GM12891 (cell line): Measurements from ENCODE around the gene SIRT5.

Experiments used
- PAX5 ChIP-seq: IDR thresholded peaks from 2 replicates; pipeline ENCODE4 v1.6.1; 2011; ENCODE audit warnings: low read length, moderate library complexity, mild to moderate bottlenecking; ENCODE audit not compliant: insufficient read depth, severe bottlenecking
- POLR2A ChIP-seq: IDR thresholded peaks from 2 replicates; pipeline ENCODE4 v1.6.1; 2011; ENCODE audit warnings: low read depth, low read length, control low read depth
- POLR2AphosphoS5 ChIP-seq: IDR thresholded peaks from 2 replicates; pipeline ENCODE4 v1.6.1; 2011; ENCODE audit warnings: low read depth, low read length, control low read depth

- TF ChIP-seq POLR2A = no peak
- TF ChIP-seq POLR2AphosphoS5 = no peak
- no peak for TF ChIP-seq PAX5
Observed at GRCh38 chr6:13661647-13662046, 87.2 kb downstream of the SIRT5 start.
